SK-N-SH treated with all-trans-retinoic acid at 6 μM for 48 hours (cell line): ENCODE measurements around the gene STARD5.
A peak's percentile ranks its signal among the peaks of the same experiment; 100 is the strongest.

Source experiments
- ATAC-seq: fragments of 200-7000 bp; cut with Tn5 transposase; 3 replicates; pipeline ENCODE4 v1.9.1; 2020; ENCODE audit warnings: mild to moderate bottlenecking, moderate library complexity
- ARNTL ChIP-seq: fragments of 450-650 bp; formaldehyde crosslinking; IDR thresholded peaks from 2 replicates; pipeline ENCODE4 v1.5.0; 2020; ENCODE audit warnings: low read depth, mild to moderate bottlenecking, moderate library complexity, borderline replicate concordance
- BACH2 ChIP-seq: fragments of 250-450 bp; sonication (Bioruptor Pico); IDR thresholded peaks from 2 replicates; pipeline ENCODE4 v1.9.0; 2021; ENCODE audit warnings: mild to moderate bottlenecking, borderline replicate concordance
- CSDC2 ChIP-seq: fragments of 250-450 bp; sonication (Bioruptor Pico); IDR thresholded peaks from 2 replicates; pipeline ENCODE4 v1.5.0; 2020; ENCODE audit warnings: mild to moderate bottlenecking, moderate library complexity
- ESRRG ChIP-seq: fragments of 250-450 bp; sonication (Bioruptor Pico); IDR thresholded peaks from 2 replicates; pipeline ENCODE4 v1.6.1; 2021; ENCODE audit warnings: mild to moderate bottlenecking
- GLIS3 ChIP-seq: fragments of 250-450 bp; sonication (Bioruptor Pico); IDR thresholded peaks from 2 replicates; pipeline ENCODE4 v1.5.0; 2020; ENCODE audit warnings: mild to moderate bottlenecking, moderate library complexity
- ISL1 ChIP-seq: fragments of 250-450 bp; sonication (Bioruptor Pico); IDR thresholded peaks from 2 replicates; pipeline ENCODE4 v2.1.2; 2022; ENCODE audit warnings: mild to moderate bottlenecking, moderate library complexity
- OSR1 ChIP-seq: fragments of 250-450 bp; sonication (Bioruptor Pico); IDR thresholded peaks from 2 replicates; pipeline ENCODE4 v1.8.0; 2022; ENCODE audit warnings: moderate library complexity, mild to moderate bottlenecking, inconsistent platforms
- PPARA ChIP-seq: fragments of 250-450 bp; sonication (Bioruptor Pico); IDR thresholded peaks from 2 replicates; pipeline ENCODE4 v1.5.0; 2020; ENCODE audit warnings: mild to moderate bottlenecking, borderline replicate concordance
- RARB ChIP-seq: fragments of 250-450 bp; sonication (Bioruptor Pico); IDR thresholded peaks from 2 replicates; pipeline ENCODE4 v1.8.0; 2021; ENCODE audit warnings: mild to moderate bottlenecking, moderate library complexity
- SNAI2 ChIP-seq: fragments of 250-450 bp; sonication (Bioruptor Pico); IDR thresholded peaks from 2 replicates; pipeline ENCODE4 v1.5.0; 2020; ENCODE audit warnings: mild to moderate bottlenecking, moderate library complexity
- TCF4 ChIP-seq: fragments of 250-450 bp; sonication (Bioruptor Pico); IDR thresholded peaks from 2 replicates; pipeline ENCODE4 v1.8.0; 2021; ENCODE audit warnings: mild to moderate bottlenecking, moderate library complexity, borderline replicate concordance
- TOX ChIP-seq: fragments of 250-450 bp; sonication (Bioruptor Pico); IDR thresholded peaks from 2 replicates; pipeline ENCODE4 v1.8.0; 2021; ENCODE audit warnings: mild to moderate bottlenecking, moderate library complexity, borderline replicate concordance
- ZC3H10 ChIP-seq: fragments of 250-450 bp; sonication (Bioruptor Pico); IDR thresholded peaks from 2 replicates; pipeline ENCODE4 v1.5.1; 2021; ENCODE audit warnings: mild to moderate bottlenecking, moderate library complexity
- ZFP3 ChIP-seq: fragments of 250-450 bp; sonication (Bioruptor Pico); IDR thresholded peaks from 2 replicates; pipeline ENCODE4 v1.5.0; 2020; ENCODE audit warnings: mild to moderate bottlenecking, moderate library complexity
- ZFP30 ChIP-seq: fragments of 450-650 bp; formaldehyde crosslinking; IDR thresholded peaks from 2 replicates; pipeline ENCODE4 v1.5.0; 2022; ENCODE audit warnings: mild to moderate bottlenecking, moderate library complexity
- ZNF565 ChIP-seq: fragments of 450-650 bp; formaldehyde crosslinking; conservative IDR thresholded peaks from 2 replicates; pipeline ENCODE4 v1.5.0; 2020; ENCODE audit warnings: low read depth, mild to moderate bottlenecking, moderate library complexity
- ZNF70 ChIP-seq: fragments of 450-650 bp; formaldehyde crosslinking; IDR thresholded peaks from 2 replicates; pipeline ENCODE4 v1.5.0; 2020; ENCODE audit warnings: mild to moderate bottlenecking, moderate library complexity
- ZNF8 ChIP-seq: fragments of 450-650 bp; formaldehyde crosslinking; IDR thresholded peaks from 2 replicates; pipeline ENCODE4 v1.5.0; 2020; ENCODE audit warnings: mild to moderate bottlenecking, moderate library complexity
- TF ChIP-seq, protein P1 (sequence below): fragments of 250-450 bp; sonication (Bioruptor Pico); IDR thresholded peaks from 2 replicates; pipeline ENCODE4 v1.5.1; 2020; ENCODE audit warnings: low read depth, mild to moderate bottlenecking, moderate library complexity
- TF ChIP-seq, protein P2 (sequence below): fragments of 250-450 bp; sonication (Bioruptor Pico); IDR thresholded peaks from 2 replicates; pipeline ENCODE4 v1.5.1; 2021; ENCODE audit warnings: mild to moderate bottlenecking, moderate library complexity
- TF ChIP-seq, protein P3 (sequence below): fragments of 250-450 bp; sonication (Bioruptor Pico); IDR thresholded peaks from 2 replicates; pipeline ENCODE4 v1.5.0; 2020; ENCODE audit warnings: mild to moderate bottlenecking, moderate library complexity
- TF ChIP-seq, protein P4 (sequence below): fragments of 250-450 bp; sonication (Bioruptor Pico); IDR thresholded peaks from 2 replicates; pipeline ENCODE4 v1.8.0; 2020; ENCODE audit warnings: mild to moderate bottlenecking, moderate library complexity, borderline replicate concordance

Gene STARD5

DNA sequence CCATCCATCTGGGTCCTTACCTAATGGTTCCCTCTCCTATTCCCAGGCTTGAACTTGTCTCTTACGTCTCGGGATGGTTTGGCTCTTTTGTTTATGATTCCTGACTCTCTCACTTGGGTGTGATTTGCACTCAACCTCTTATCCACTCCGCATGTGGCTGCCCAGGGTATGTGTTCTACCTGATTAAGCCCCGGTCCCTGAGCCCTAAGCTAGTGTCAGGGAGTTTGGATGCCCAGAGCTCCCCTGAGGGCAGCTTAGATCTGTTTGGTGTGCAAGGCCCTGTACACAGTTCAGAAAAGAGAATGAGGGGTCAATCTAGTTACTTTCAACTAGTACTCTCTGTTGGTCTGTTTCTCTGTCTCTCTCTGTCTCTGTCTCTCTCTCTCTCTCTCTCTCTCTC, 15.9 kb upstream of the STARD5 start:
- no peak for ATAC-seq
- TF ChIP-seq ZNF8 (no peak), OSR1 (CRISPR knock-in tag) (no peak), BACH2 (CRISPR knock-in tag) (no peak), ESRRG (no peak), ZFP3 (CRISPR knock-in tag) (no peak), TOX (no peak), ZNF565 (CRISPR knock-in tag) (no peak), ZNF70 (CRISPR knock-in tag) (no peak), ZC3H10 (CRISPR knock-in tag) (no peak)
- TF ChIP-seq, protein P1, sequence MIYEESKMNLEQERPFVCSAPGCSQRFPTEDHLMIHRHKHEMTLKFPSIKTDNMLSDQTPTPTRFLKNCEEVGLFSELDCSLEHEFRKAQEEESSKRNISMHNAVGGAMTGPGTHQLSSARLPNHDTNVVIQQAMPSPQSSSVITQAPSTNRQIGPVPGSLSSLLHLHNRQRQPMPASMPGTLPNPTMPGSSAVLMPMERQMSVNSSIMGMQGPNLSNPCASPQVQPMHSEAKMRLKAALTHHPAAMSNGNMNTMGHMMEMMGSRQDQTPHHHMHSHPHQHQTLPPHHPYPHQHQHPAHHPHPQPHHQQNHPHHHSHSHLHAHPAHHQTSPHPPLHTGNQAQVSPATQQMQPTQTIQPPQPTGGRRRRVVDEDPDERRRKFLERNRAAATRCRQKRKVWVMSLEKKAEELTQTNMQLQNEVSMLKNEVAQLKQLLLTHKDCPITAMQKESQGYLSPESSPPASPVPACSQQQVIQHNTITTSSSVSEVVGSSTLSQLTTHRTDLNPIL, result no peak
- TF ChIP-seq, protein P2, sequence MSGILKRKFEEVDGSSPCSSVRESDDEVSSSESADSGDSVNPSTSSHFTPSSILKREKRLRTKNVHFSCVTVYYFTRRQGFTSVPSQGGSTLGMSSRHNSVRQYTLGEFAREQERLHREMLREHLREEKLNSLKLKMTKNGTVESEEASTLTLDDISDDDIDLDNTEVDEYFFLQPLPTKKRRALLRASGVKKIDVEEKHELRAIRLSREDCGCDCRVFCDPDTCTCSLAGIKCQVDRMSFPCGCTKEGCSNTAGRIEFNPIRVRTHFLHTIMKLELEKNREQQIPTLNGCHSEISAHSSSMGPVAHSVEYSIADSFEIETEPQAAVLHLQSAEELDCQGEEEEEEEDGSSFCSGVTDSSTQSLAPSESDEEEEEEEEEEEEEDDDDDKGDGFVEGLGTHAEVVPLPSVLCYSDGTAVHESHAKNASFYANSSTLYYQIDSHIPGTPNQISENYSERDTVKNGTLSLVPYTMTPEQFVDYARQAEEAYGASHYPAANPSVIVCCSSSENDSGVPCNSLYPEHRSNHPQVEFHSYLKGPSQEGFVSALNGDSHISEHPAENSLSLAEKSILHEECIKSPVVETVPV (CRISPR knock-in tag), result no peak

DNA sequence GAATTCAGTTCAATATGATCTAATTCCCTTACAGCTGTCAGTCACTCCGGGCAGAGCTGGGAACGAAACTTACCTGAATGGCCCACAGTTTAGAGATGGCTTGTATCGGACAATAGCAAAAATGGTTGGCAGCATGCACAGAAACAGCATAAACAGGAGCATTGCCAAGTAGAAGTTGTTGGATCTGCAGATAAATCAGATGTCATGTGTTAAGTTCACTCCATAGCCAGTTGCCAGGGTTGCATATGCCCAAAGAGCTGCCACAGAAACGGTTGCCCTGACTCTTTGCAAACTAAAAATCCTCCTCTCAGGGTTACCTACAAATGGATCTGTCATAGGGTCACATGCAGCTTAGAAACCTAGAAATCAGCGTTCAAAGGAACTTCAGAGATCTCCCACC, 15.4 kb upstream of the STARD5 start:
- no peak for ATAC-seq
- no peak for TF ChIP-seq ZNF565 (CRISPR knock-in tag)
- TF ChIP-seq OSR1 (CRISPR knock-in tag), result no peak
- TF ChIP-seq PPARA, result no peak
- TF ChIP-seq ARNTL (CRISPR knock-in tag), result no peak
- no peak for TF ChIP-seq ESRRG
- TF ChIP-seq BACH2 (CRISPR knock-in tag), result no peak
- TF ChIP-seq SNAI2, result no peak
- no peak for TF ChIP-seq ZNF8
- TF ChIP-seq ISL1 (CRISPR knock-in tag), result no peak
- TF ChIP-seq, protein P2 (CRISPR knock-in tag), result no peak

DNA sequence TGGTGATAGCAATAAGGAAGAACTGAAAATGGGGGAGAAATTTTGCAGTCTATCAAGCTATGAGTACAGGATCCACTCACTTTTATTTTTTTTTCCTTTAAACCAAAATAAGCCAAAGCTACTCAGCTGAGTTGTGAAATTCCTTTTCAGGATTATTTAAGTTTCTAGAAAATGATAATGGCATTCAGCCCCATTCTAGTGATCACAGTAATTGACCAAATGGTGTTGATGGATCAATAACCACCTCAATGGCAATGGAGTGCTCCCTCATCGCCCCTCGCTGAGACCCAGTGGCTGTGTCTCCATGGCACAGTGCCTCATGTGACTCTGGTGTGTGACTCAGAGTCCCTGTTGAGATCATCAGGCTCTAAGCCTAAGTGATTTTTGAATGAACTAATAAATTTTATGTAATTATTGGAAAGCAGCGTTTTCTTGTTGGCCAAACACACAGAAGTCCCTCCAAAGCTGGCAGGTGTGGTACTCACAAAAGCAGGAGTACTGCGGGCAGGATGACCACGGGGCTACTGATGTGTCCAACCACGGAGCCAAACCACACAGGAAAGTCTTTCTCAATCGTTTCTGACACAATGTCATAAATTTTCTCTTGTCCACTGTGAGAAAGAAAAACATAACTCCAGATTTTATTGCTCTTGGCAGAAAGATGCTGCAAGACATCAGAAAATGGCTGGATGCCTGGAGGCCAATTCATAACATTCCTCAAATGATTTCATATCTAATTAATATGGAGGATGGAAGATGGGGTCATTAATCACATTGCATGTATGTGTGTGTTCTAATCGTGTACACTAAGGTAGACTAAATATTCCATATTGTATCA, 14.4 kb upstream of the STARD5 start:
- ATAC-seq, result peak; percentile 61
- TF ChIP-seq, protein P3, sequence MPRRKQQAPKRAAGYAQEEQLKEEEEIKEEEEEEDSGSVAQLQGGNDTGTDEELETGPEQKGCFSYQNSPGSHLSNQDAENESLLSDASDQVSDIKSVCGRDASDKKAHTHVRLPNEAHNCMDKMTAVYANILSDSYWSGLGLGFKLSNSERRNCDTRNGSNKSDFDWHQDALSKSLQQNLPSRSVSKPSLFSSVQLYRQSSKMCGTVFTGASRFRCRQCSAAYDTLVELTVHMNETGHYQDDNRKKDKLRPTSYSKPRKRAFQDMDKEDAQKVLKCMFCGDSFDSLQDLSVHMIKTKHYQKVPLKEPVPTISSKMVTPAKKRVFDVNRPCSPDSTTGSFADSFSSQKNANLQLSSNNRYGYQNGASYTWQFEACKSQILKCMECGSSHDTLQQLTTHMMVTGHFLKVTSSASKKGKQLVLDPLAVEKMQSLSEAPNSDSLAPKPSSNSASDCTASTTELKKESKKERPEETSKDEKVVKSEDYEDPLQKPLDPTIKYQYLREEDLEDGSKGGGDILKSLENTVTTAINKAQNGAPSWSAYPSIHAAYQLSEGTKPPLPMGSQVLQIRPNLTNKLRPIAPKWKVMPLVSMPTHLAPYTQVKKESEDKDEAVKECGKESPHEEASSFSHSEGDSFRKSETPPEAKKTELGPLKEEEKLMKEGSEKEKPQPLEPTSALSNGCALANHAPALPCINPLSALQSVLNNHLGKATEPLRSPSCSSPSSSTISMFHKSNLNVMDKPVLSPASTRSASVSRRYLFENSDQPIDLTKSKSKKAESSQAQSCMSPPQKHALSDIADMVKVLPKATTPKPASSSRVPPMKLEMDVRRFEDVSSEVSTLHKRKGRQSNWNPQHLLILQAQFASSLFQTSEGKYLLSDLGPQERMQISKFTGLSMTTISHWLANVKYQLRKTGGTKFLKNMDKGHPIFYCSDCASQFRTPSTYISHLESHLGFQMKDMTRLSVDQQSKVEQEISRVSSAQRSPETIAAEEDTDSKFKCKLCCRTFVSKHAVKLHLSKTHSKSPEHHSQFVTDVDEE (CRISPR knock-in tag), result peak; percentile 79
- TF ChIP-seq ZNF565 (CRISPR knock-in tag) (no peak), ZNF8 (no peak), GLIS3 (CRISPR knock-in tag) (0 out of 2 replicates have a peak, but pooled peaks have one; percentile 53), ZNF70 (CRISPR knock-in tag) (no peak), SNAI2 (peak; percentile 11; the same call in 1 of the 2 replicates), OSR1 (CRISPR knock-in tag) (no peak), ESRRG (0 out of 2 replicates have a peak, but pooled peaks have one; percentile 46), ISL1 (CRISPR knock-in tag) (peak; percentile 99), ZFP30 (CRISPR knock-in tag) (0 out of 2 replicates have a peak, but pooled peaks have one; percentile 46), BACH2 (CRISPR knock-in tag) (no peak), ZC3H10 (CRISPR knock-in tag) (peak; percentile 63; the same call in 1 of the 2 replicates), ARNTL (CRISPR knock-in tag) (no peak), TCF4 (no peak), PPARA (no peak), CSDC2 (no peak), RARB (no peak)
- TF ChIP-seq, protein P1, result peak; percentile 96
- TF ChIP-seq, protein P4, sequence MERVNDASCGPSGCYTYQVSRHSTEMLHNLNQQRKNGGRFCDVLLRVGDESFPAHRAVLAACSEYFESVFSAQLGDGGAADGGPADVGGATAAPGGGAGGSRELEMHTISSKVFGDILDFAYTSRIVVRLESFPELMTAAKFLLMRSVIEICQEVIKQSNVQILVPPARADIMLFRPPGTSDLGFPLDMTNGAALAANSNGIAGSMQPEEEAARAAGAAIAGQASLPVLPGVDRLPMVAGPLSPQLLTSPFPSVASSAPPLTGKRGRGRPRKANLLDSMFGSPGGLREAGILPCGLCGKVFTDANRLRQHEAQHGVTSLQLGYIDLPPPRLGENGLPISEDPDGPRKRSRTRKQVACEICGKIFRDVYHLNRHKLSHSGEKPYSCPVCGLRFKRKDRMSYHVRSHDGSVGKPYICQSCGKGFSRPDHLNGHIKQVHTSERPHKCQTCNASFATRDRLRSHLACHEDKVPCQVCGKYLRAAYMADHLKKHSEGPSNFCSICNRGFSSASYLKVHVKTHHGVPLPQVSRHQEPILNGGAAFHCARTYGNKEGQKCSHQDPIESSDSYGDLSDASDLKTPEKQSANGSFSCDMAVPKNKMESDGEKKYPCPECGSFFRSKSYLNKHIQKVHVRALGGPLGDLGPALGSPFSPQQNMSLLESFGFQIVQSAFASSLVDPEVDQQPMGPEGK (CRISPR knock-in tag), result peak; percentile 90
- TF ChIP-seq, protein P2 (CRISPR knock-in tag), result peak; percentile 65; the same call in 1 of the 2 replicates
